Ovary (tissue), 9 donors: Measurements from ENCODE around the gene HINT3. TPM values are rescaled to one million over a fixed set of nuclear protein-coding genes. Genes with fewer than 3 reads are reported as not detected.
A peak's percentile ranks its signal among the peaks of the same experiment; 100 is the strongest.

Experiments
- DNase-seq, 5 donors: peaks; one replicate each; pipeline ENCODE4 v3.0.0-alpha.2; 2019 to 2020
- H3K27ac ChIP-seq, 2 donors: fragments of 200-600 bp; one replicate each; pipeline versions ENCODE4 v1.5.1 to v1.8.0; 2019 to 2022
- H3K27me3 ChIP-seq: fragments of 200-600 bp; one replicate; pipeline ENCODE4 v1.8.0; 2022
- H3K36me3 ChIP-seq: fragments of 200-600 bp; sonication (generic); one replicate; pipeline ENCODE4 v1.5.1; 2019
- H3K4me1 ChIP-seq: one replicate; pipeline ENCODE4 v1.8.1; 2013; ENCODE audit warnings: mild to moderate bottlenecking, moderate library complexity; ENCODE audit not compliant: insufficient read depth
- H3K4me3 ChIP-seq: fragments of 200-600 bp; sonication (generic); one replicate; pipeline ENCODE4 v1.5.1; 2017
- H3K9me3 ChIP-seq, 2 donors: fragments of 200-600 bp in 1 of 2; sonication (generic) in 1 of 2; one replicate each; pipeline versions ENCODE4 v1.5.1 to v1.8.1; 2013 to 2019; ENCODE audit warnings: mild to moderate bottlenecking in 1 of 2, moderate library complexity in 1 of 2
- EP300 ChIP-seq: sonication (generic); formaldehyde crosslinking; IDR thresholded peaks from one replicate; pipeline ENCODE4 v1.6.1; 2017; ENCODE audit warnings: antibody characterized with exemption
- POLR2A ChIP-seq: fragments of 450-650 bp; IDR thresholded peaks from one replicate; pipeline ENCODE4 v1.6.1; 2017; ENCODE audit warnings: antibody characterized with exemption, mild to moderate bottlenecking, moderate library complexity
- WGBS, 3 donors: extraction: QIAGEN DNeasy Blood & Tissue Kit in 1 of 3; methylation state at CpG; one replicate each; pipeline versions ENCODE4 v1.1.5 to v1.1.7; 2013 to 2017; 5-methylcytosine and 5-hydroxymethylcytosine counted together
- intact Hi-C, 4 donors: fragments of 100-400 bp; cut with DNase I; formaldehyde crosslinking; loops; one replicate each; pipeline versions ENCODE4 v1.11.0 to v1.15.1; 2022 to 2023
- polyA plus RNA-seq, 2 donors: library from polyadenylated mRNA; stranded (reverse); fragments of 200-250 nt in 1 of 2; fragments of 350-450 nt in 1 of 2; fragmentation: Illumina TruSeq in 1 of 2; extraction: RNeasy Lipid Tissue Mini Kit (QIAGEN cat#74804) in 1 of 2; gene quantifications; one replicate each; pipeline ENCODE4 v1.2.3, GENCODE V29; 2013 to 2014
- total RNA-seq, 7 donors: library from RNA; depleted of rRNA in 2 of 7; stranded (reverse); fragments of >200 nt in 2 of 7; fragmentation: NEBNext Ultra II Directional in 3 of 7; extraction: Animal tissue kit (Norgen Biotek cat#: 25700) in 3 of 7; gene quantifications; one replicate each; pipeline versions ENCODE4 v1.1.0 to v1.2.4, GENCODE V29; 2016 to 2023
- TF ChIP-seq, protein P1 (sequence below), 3 donors: fragments of 450-650 bp in 2 of 3; fragments of 200-600 bp in 1 of 3; IDR thresholded peaks; one replicate each; pipeline versions ENCODE4 v1.5.1 to v1.8.0; 2016 to 2022; ENCODE audit warnings: antibody characterized with exemption in 3 of 3, mild to moderate bottlenecking in 1 of 3
- donor health status: DM: no; HTN: no; CAD: no; lungs with moderate emphysema.
- donor health status: DM: no; HTN: no; CAD: no.
- donor health status: Bipolar disorder and iron deficiency.
- donor health status: DM: yes; HTN: yes; CAD: no.
- donor health status: DM: no; HTN: no; CAD: no.
- donor health status: DM: yes; HTN: yes; CAD: no.

HINT3 gene
- total and polyA plus RNA-seq, 9 donors, result 10.3 to 20.4 (median 18.0) TPM

DNA sequence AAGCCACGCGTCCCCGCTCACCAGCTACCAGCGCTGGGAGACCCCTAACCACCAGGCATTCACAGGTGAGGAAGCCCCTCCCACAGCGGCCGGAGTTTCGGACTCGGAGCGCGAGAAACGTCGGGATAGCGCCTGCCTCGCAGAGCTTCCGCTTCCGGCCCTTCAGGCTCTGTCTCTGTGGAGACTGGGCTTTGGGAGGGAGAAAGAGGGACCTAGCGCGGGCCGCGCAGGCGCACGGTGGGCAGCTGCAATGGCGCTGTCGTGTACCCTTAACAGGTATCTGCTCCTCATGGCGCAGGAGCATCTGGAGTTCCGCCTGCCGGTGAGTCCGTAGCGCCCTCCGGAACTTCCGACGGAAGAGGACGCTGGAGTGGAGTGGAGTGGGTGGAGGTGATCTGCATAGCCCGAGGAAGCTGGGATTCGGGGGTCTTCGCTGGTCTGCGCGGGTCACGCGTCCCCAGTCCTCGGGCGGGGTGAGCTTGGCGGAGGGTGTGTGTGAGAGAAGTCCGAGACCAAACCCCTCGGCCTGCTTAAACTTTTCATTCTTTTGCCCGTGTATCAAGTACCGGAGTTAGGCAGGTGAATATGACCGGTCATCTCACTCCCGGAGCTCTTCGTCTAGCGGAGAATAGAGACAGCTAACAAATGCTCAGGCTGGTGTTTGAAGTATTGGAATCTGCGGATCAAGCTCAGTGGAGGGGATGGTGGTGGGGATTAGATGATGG is 29.9 kb downstream of the HINT3 start, which contains the start of gene TRMT11:
Gene TRMT11, plus strand, starts transcription at position 240 of the 725 bp plus-strand sequence. Its CDS starts 11 bp downstream, at position 251.
- Histone ChIP-seq H3K4me3 (peak within 1 kb of the TSS; percentile 61), H3K27ac (peak within 1 kb of the TSS; percentile 43 to 80), H3K4me1 (peaks cover 5% of the 10 kb centered on the region), H3K9me3 (no peaks in the 10 kb centered on the region), H3K27me3 (no peaks in the 10 kb centered on the region), H3K36me3 (no peaks in the 10 kb centered on the region)
- TF ChIP-seq EP300, result no peak
- TF ChIP-seq, protein P1, sequence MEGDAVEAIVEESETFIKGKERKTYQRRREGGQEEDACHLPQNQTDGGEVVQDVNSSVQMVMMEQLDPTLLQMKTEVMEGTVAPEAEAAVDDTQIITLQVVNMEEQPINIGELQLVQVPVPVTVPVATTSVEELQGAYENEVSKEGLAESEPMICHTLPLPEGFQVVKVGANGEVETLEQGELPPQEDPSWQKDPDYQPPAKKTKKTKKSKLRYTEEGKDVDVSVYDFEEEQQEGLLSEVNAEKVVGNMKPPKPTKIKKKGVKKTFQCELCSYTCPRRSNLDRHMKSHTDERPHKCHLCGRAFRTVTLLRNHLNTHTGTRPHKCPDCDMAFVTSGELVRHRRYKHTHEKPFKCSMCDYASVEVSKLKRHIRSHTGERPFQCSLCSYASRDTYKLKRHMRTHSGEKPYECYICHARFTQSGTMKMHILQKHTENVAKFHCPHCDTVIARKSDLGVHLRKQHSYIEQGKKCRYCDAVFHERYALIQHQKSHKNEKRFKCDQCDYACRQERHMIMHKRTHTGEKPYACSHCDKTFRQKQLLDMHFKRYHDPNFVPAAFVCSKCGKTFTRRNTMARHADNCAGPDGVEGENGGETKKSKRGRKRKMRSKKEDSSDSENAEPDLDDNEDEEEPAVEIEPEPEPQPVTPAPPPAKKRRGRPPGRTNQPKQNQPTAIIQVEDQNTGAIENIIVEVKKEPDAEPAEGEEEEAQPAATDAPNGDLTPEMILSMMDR (IDR thresholded peaks at IDR 0.05), result no peak
- peak; percentile 81 for TF ChIP-seq POLR2A
- DNase-seq, result peak; percentile 86 to 90 (median 87)
- intact Hi-C loops, result no loop called here
- WGBS, 3 donors, result 0 to 1% (median 1%) methylated on average over 50 to 52 of the region's 52 CpGs

DNA sequence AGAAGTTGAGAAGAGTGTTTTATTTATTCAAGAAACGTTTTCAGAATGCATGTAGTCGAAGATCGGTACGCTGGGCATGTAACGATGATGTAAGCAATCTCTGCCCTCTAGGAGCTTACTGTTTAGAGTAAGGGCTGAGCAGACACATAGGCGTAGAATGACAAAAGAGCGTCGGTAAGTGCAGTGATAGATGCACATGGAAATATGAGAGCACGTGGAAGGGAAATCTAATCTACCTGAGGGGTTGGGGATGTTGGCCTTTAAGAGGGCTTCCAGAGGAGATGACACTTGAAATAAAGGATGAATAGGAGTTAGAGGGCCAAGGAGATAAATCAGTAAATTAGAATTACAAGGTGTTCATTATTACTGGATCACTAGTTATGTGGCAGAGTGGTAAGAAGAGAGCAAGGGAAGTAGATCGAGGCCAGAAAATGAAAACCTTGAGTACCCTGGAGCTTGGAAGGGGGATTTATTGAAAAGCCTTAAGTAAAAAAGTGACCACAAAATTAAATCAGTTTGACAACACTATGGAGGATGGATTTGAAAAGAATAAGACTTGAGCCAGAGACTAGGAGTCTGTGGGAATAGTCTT is 30.6 kb downstream of the HINT3 start:
- TF ChIP-seq EP300 (no peak), POLR2A (no peak)
- TF ChIP-seq, protein P1 (IDR thresholded peaks at IDR 0.05), result no peak
- Histone ChIP-seq H3K27me3 (no peaks in the 10 kb centered on the region), H3K4me3 (peak overlapping the region; percentile 61), H3K4me1 (peaks cover 5% of the 10 kb centered on the region), H3K36me3 (no peaks in the 10 kb centered on the region), H3K27ac (peak overlapping the region in 1 of 2 donors; percentile 80), H3K9me3 (no peaks in the 10 kb centered on the region)
- WGBS, 3 donors, result 11 to 15% (median 12%) methylated on average over 10 of the region's 10 CpGs
- no peak for DNase-seq
- intact Hi-C loops, result no loop called here

DNA sequence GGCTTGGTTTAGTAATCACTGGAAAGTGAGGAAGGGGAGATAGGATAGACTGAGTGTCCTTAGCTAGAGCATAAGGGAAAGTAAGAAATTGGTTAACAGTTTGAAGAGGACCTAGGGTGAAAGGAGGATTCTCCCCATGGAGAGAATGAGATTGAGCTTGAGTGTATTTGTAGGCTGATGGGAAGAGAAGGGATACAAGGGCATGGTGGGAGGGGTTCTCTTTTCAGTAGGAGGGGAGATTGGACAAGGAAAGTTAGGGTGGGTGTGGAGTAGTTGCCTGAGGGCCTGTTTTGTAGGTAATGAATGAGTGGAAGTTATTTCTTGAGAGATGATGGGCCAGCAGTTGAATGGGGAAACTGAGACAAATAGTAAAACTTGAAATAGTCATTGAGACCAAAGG is 31.7 kb downstream of the HINT3 start:
- Histone ChIP-seq H3K27ac (no peak overlapping the region), H3K9me3 (no peaks in the 10 kb centered on the region), H3K36me3 (no peaks in the 10 kb centered on the region), H3K4me3 (no peak overlapping the region), H3K4me1 (peaks cover 5% of the 10 kb centered on the region), H3K27me3 (no peaks in the 10 kb centered on the region)
- DNase-seq, result no peak
- intact Hi-C loops, result no loop called here
- no peak for TF ChIP-seq EP300
- no peak for TF ChIP-seq POLR2A
- TF ChIP-seq, protein P1 (IDR thresholded peaks at IDR 0.05), result no peak

DNA sequence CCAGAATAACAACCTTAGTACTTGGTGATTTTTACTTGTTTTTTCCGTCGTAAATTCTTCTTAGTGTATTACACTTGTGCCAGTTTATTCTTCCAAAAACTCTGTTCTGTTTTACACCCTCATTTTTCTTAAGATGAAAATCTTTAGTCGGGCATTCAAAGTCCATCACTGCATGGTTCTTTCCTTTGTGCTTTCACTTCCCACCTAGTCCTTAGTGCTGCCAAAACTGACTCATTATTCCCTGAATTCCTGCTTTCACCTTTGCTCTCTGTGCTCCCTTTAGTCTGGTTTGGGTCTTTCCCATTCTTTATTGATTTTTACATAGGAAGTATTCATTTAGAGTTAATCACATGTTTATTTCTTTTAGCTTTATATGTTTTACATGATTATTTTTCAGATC is 33.1 kb downstream of the HINT3 start:
- DNase-seq, result no peak
- Histone ChIP-seq H3K27me3 (no peaks in the 10 kb centered on the region), H3K27ac (no peak overlapping the region), H3K4me1 (peaks cover 5% of the 10 kb centered on the region), H3K36me3 (no peaks in the 10 kb centered on the region), H3K4me3 (no peak overlapping the region), H3K9me3 (no peaks in the 10 kb centered on the region)
- no peak for TF ChIP-seq EP300
- intact Hi-C loops, result no loop called here
- WGBS, 3 donors, result 75 to 82% (median 76%) methylated on average over 3 of the region's 3 CpGs

DNA sequence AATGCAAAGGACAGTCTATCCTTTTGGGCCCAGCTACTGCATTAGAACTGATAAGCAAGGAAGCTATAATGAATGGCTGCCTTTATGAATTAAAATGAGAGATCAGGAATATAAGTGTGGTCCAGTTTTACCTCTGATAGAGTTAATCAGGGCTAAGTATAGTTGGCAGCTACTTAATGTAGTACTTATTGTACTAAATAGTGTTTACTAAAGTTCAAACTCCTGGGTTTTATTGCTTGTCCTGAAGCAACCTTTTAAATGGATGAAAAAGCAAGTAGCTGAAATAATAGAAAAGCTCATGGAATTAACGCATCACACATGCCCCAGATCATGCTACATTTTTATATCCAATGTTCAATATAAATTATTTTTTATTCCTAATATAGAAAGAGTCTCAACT is 35.1 kb downstream of the HINT3 start:
- H3K27ac ChIP-seq, result no peak overlapping the region
- H3K9me3 ChIP-seq, result no peaks in the 10 kb centered on the region
- 70 to 79% (median 73%) methylated on average over 1 of the region's 1 CpG for WGBS, 3 donors
- H3K27me3 ChIP-seq, result no peaks in the 10 kb centered on the region
- TF ChIP-seq EP300 (no peak), POLR2A (no peak)
- TF ChIP-seq, protein P1 (IDR thresholded peaks at IDR 0.05), result no peak
- H3K4me1 ChIP-seq, result peaks cover 5% of the 10 kb centered on the region
- no peaks in the 10 kb centered on the region for H3K36me3 ChIP-seq
- no peak overlapping the region for H3K4me3 ChIP-seq
- no peak for DNase-seq
- intact Hi-C loops, result no loop called here
